SK-N-MC (cell line): Measurements from ENCODE around the gene PNPLA3.
A peak's percentile ranks its signal among the peaks of the same experiment; 100 is the strongest.

Experiments
- DNase-seq: peaks from one replicate; pipeline ENCODE4 v3.0.0-alpha.2; 2011; ENCODE audit warnings: low read depth, low spot score
- H3K27ac ChIP-seq: fragments of 200-600 bp; sonication (generic); 2 replicates; pipeline ENCODE4 v1.5.1; 2016; ENCODE audit warnings: mixed run types
- H3K36me3 ChIP-seq: fragments of 200-600 bp; sonication (generic); 2 replicates; pipeline ENCODE4 v1.6.1; 2017; ENCODE audit warnings: antibody characterized with exemption, low read length, mixed read lengths; ENCODE audit not compliant: insufficient read depth
- H3K4me3 ChIP-seq: fragments of 200-600 bp; sonication (generic); 2 replicates; pipeline ENCODE4 v1.5.1; 2016
- H3K9ac ChIP-seq: fragments of 200-600 bp; sonication (generic); 2 replicates; pipeline ENCODE4 v1.8.0; 2017; ENCODE audit warnings: mixed run types, mixed read lengths; ENCODE audit not compliant: insufficient read length
- H3K9me3 ChIP-seq: fragments of 200-600 bp; sonication (generic); 2 replicates; pipeline ENCODE4 v1.6.1; 2017; ENCODE audit warnings: low read depth, mild to moderate bottlenecking, antibody characterized with exemption, low read length, moderate library complexity, mixed read lengths
- EZH2 ChIP-seq: fragments of 200-600 bp; sonication (generic); IDR thresholded peaks from one replicate; pipeline ENCODE4 v1.6.1; 2017; ENCODE audit warnings: antibody characterized with exemption
- FOXP2 ChIP-seq: optimal IDR thresholded peaks from 2 replicates; pipeline ENCODE3; 2011; ENCODE audit warnings: mild to moderate bottlenecking, moderate library complexity; ENCODE audit not compliant: insufficient read depth; ENCODE audit errors: extremely low read length, control extremely low read depth
- POLR2AphosphoS5 ChIP-seq: IDR thresholded peaks from 2 replicates; pipeline ENCODE4 v1.6.1; 2012; ENCODE audit warnings: mild to moderate bottlenecking, low read depth, low read length, borderline replicate concordance

PNPLA3 gene

GRCh38 chr22:43911351-43911750 lies 12.3 kb upstream of the PNPLA3 start:
- TF ChIP-seq POLR2AphosphoS5 (no peak), FOXP2 (no peak), EZH2 (no peak)
- Histone ChIP-seq H3K9me3 (no peaks in the 10 kb centered on the region), H3K9ac (no peak overlapping the region), H3K4me3 (no peak overlapping the region), H3K27ac (no peak overlapping the region), H3K36me3 (no peaks in the 10 kb centered on the region)
- DNase-seq: no peak

- no peak for DNase-seq
- TF ChIP-seq FOXP2 (no peak), POLR2AphosphoS5 (no peak), EZH2 (no peak)
- Histone ChIP-seq H3K9ac (no peak overlapping the region), H3K9me3 (no peaks in the 10 kb centered on the region), H3K4me3 (no peak overlapping the region), H3K36me3 (no peaks in the 10 kb centered on the region), H3K27ac (no peak overlapping the region)
Measured at GRCh38 chr22:43917521-43917920, 6.1 kb upstream of the PNPLA3 start.

GRCh38 chr22:43919106-43919973 lies 4.3 kb upstream of the PNPLA3 start:
- Histone ChIP-seq H3K27ac (no peak overlapping the region), H3K9ac (no peak overlapping the region), H3K9me3 (no peaks in the 10 kb centered on the region), H3K4me3 (no peak overlapping the region), H3K36me3 (no peaks in the 10 kb centered on the region)
- DNase-seq: no peak
- TF ChIP-seq FOXP2 (no peak), EZH2 (no peak), POLR2AphosphoS5 (no peak)

GRCh38 chr22:43921370-43921769 lies 2.2 kb upstream of the PNPLA3 start:
- TF ChIP-seq FOXP2 (no peak), POLR2AphosphoS5 (no peak)
- H3K36me3 ChIP-seq: no peaks in the 10 kb centered on the region
- no peak overlapping the region for H3K9ac ChIP-seq
- no peak for DNase-seq
- no peaks in the 10 kb centered on the region for H3K9me3 ChIP-seq
- no peak overlapping the region for H3K27ac ChIP-seq
- H3K4me3 ChIP-seq: no peak overlapping the region

GRCh38 chr22:43922123-43922522 lies 1.5 kb upstream of the PNPLA3 start:
- H3K36me3 ChIP-seq: no peaks in the 10 kb centered on the region
- no peak overlapping the region for H3K4me3 ChIP-seq

GRCh38 chr22:43923191-43923590 lies 414 bp upstream of the PNPLA3 start:
- no peak for TF ChIP-seq EZH2
- no peak for TF ChIP-seq POLR2AphosphoS5
- Histone ChIP-seq H3K9ac (peak overlapping the region; percentile 63), H3K36me3 (no peaks in the 10 kb centered on the region), H3K9me3 (no peaks in the 10 kb centered on the region), H3K27ac (no peak overlapping the region), H3K4me3 (peak overlapping the region; percentile 79)
- DNase-seq: no peak

More at GRCh38 chr22:43922123-43922522, 1.5 kb upstream of the PNPLA3 start:
- no peak overlapping the region for H3K9ac ChIP-seq
- TF ChIP-seq EZH2 (no peak), POLR2AphosphoS5 (no peak), FOXP2 (no peak)
- H3K27ac ChIP-seq: no peak overlapping the region
- no peaks in the 10 kb centered on the region for H3K9me3 ChIP-seq
- no peak for DNase-seq

- no peak for DNase-seq
- TF ChIP-seq EZH2 (no peak), POLR2AphosphoS5 (no peak), FOXP2 (no peak)
- Histone ChIP-seq H3K9me3 (no peaks in the 10 kb centered on the region), H3K9ac (no peak overlapping the region), H3K4me3 (no peak overlapping the region), H3K27ac (no peak overlapping the region), H3K36me3 (no peaks in the 10 kb centered on the region)
Measured at GRCh38 chr22:43924877-43925276, 1.3 kb downstream of the PNPLA3 start.

GRCh38 chr22:43925433-43926348 lies 2.1 kb downstream of the PNPLA3 start:
- TF ChIP-seq FOXP2 (no peak), POLR2AphosphoS5 (no peak), EZH2 (no peak)
- no peak overlapping the region for H3K27ac ChIP-seq
- no peaks in the 10 kb centered on the region for H3K36me3 ChIP-seq
- no peak overlapping the region for H3K9ac ChIP-seq
- H3K4me3 ChIP-seq: no peak overlapping the region
- no peaks in the 10 kb centered on the region for H3K9me3 ChIP-seq
- DNase-seq: no peak

- Histone ChIP-seq H3K36me3 (no peaks in the 10 kb centered on the region), H3K27ac (no peak overlapping the region), H3K9ac (no peak overlapping the region), H3K9me3 (no peaks in the 10 kb centered on the region), H3K4me3 (no peak overlapping the region)
- DNase-seq: no peak
- TF ChIP-seq POLR2AphosphoS5 (no peak), FOXP2 (no peak), EZH2 (no peak)
Measured at GRCh38 chr22:43926349-43926710, 2.7 kb downstream of the PNPLA3 start.
